Heart right ventricle (tissue), 16 donors: ENCODE measurements around the gene DOCK2. TPM values are rescaled to one million over a fixed set of nuclear protein-coding genes. Genes with fewer than 3 reads are reported as not detected.
A peak's percentile ranks its signal among the peaks of the same experiment; 100 is the strongest.

Experiments
- ATAC-seq, 8 donors: fragments of 200-7000 bp; cut with Tn5 transposase; one replicate each; pipeline ENCODE4 v1.9.1; 2020; ENCODE audit warnings: mild to moderate bottlenecking in 8 of 8, moderate library complexity in 8 of 8, moderate number of reproducible peaks in 1 of 8
- DNase-seq, 2 donors: peaks; one replicate each; pipeline ENCODE4 v3.0.0-alpha.2; 2020
- H3K27ac ChIP-seq, 10 donors: fragments of 200-600 bp; sonication (generic) in 2 of 10; one replicate each; pipeline versions ENCODE4 v1.5.0 to v1.8.0; 2020 to 2022; ENCODE audit warnings: mild to moderate bottlenecking in 3 of 10
- H3K27me3 ChIP-seq, 7 donors: fragments of 200-600 bp; one replicate each; pipeline ENCODE4 v1.8.0; 2021 to 2022; ENCODE audit warnings: mild to moderate bottlenecking in 2 of 7
- H3K36me3 ChIP-seq, 9 donors: fragments of 200-600 bp; sonication (generic) in 1 of 9; one replicate each; pipeline versions ENCODE4 v1.5.0 to v1.8.0; 2020 to 2022; ENCODE audit warnings: mild to moderate bottlenecking in 2 of 9
- H3K4me1 ChIP-seq, 9 donors: fragments of 200-600 bp; sonication (generic) in 1 of 9; one replicate each; pipeline versions ENCODE4 v1.5.0 to v1.8.0; 2020 to 2022; ENCODE audit warnings: mild to moderate bottlenecking in 4 of 9
- H3K4me3 ChIP-seq, 10 donors: fragments of 200-600 bp; sonication (generic) in 2 of 10; one replicate each; pipeline versions ENCODE4 v1.5.0 to v1.8.0; 2020 to 2022; ENCODE audit warnings: mild to moderate bottlenecking in 7 of 10, moderate library complexity in 2 of 10
- H3K9me3 ChIP-seq, 11 donors: fragments of 200-600 bp in 10 of 11; sonication (generic) in 2 of 11; one replicate each; pipeline versions ENCODE4 v1.5.0 to v1.8.0; 2013 to 2022; ENCODE audit warnings: mild to moderate bottlenecking in 2 of 11, control low read depth in 1 of 11, moderate library complexity in 1 of 11
- WGBS, 2 donors: extraction: QIAGEN DNeasy Blood & Tissue Kit; methylation state at CpG; one replicate each; pipeline ENCODE4 v1.1.7; 2013; ENCODE audit warnings: inconsistent platforms in 1 of 2; 5-methylcytosine and 5-hydroxymethylcytosine counted together
- intact Hi-C, 10 donors: fragments of 100-400 bp; cut with DNase I; formaldehyde crosslinking; loops; one replicate each; pipeline versions ENCODE4 v1.11.1 to v1.14.2; 2022
- polyA plus RNA-seq, 2 donors: library from polyadenylated mRNA; stranded (reverse); fragments of 200-250 nt; gene quantifications; one replicate each; pipeline ENCODE4 v1.2.3, GENCODE V29; 2013
- total RNA-seq, 10 donors: library from RNA; stranded (reverse); fragmentation: NEBNext Ultra II Directional in 3 of 10; extraction: Animal tissue kit (Norgen Biotek cat#: 25700) in 3 of 10; gene quantifications; one replicate each; pipeline versions ENCODE4 v1.2.1 to v1.2.4, GENCODE V29; 2021 to 2023
- TF ChIP-seq, protein P1 (sequence below), 9 donors: fragments of 200-600 bp; sonication (generic) in 2 of 9; IDR thresholded peaks; one replicate each; pipeline versions ENCODE4 v1.5.0 to v1.8.0; 2021 to 2022; ENCODE audit warnings: antibody characterized with exemption in 9 of 9, mild to moderate bottlenecking in 5 of 9, moderate library complexity in 1 of 9
- donor health status: Arrhythmogenic right ventricular cardiomyopathy.
- donor health status: ischemic (EF 13 %, LVEDD 7.1; RV severe dilation, severe dysfunction).
- donor health status: healthy with polysubstance abuse.
- donor health status: DM: no; HTN: yes; CAD: no.
- donor health status: DM: no; HTN: no; CAD: no.
- donor health status: ischemic (EF 25% LVEDD 6.9; RV normal size, moderate dysfunction).
- donor health status: ischemic (EF 25% LVEDD 5.7; RV mildly dilated, moderate dysfunction).
- donor health status: healthy.
- donor health status: DM: yes; HTN: yes; CAD: no.
- donor health status: Ischemic cardiomyopathy.
- donor health status: ischemic (EF 35%, LVEDD 5.7; RV mildly dilated, moderate dysfunction).
- donor health status: nonischemic (EF 11% LVEDD 7.7; RV severe dilation, severe dysfunction).
- donor health status: DM: yes; HTN: yes; CAD: no.
- donor health status: PGD.
- donor health status: ischemic (EF 29% LVEDD 5.4; RV normal size, mild dysfunction).
- donor health status: nonischemic (EF 23%, LVEDD 6.1; RV moderate dilation, normal function).

The DOCK2 gene
- total and polyA plus RNA-seq, 12 donors = 1.2 to 24.6 (median 4.2) TPM

- Histone ChIP-seq H3K4me1 (no peaks in the 10 kb centered on the region), H3K9me3 (peaks cover 0 to 33% (median 8%) of the 10 kb centered on the region in 11 donors), H3K27ac (no peak overlapping the region), H3K27me3 (no peaks in the 10 kb centered on the region), H3K36me3 (peaks cover 0 to 13% (median 0%) of the 10 kb centered on the region in 9 donors), H3K4me3 (no peak overlapping the region)
- 82 to 83% methylated on average over 1 of the region's 1 CpG for WGBS, 2 donors
- intact Hi-C loops = no loop called here
- DNase-seq = no peak
- ATAC-seq = peak in 1 of 8 donors; percentile 64
- TF ChIP-seq, protein P1, sequence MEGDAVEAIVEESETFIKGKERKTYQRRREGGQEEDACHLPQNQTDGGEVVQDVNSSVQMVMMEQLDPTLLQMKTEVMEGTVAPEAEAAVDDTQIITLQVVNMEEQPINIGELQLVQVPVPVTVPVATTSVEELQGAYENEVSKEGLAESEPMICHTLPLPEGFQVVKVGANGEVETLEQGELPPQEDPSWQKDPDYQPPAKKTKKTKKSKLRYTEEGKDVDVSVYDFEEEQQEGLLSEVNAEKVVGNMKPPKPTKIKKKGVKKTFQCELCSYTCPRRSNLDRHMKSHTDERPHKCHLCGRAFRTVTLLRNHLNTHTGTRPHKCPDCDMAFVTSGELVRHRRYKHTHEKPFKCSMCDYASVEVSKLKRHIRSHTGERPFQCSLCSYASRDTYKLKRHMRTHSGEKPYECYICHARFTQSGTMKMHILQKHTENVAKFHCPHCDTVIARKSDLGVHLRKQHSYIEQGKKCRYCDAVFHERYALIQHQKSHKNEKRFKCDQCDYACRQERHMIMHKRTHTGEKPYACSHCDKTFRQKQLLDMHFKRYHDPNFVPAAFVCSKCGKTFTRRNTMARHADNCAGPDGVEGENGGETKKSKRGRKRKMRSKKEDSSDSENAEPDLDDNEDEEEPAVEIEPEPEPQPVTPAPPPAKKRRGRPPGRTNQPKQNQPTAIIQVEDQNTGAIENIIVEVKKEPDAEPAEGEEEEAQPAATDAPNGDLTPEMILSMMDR (IDR thresholded peaks at IDR 0.05) = no peak
Measured at GRCh38 chr5:169847519-169847918, 210.4 kb downstream of the DOCK2 start.

DNA sequence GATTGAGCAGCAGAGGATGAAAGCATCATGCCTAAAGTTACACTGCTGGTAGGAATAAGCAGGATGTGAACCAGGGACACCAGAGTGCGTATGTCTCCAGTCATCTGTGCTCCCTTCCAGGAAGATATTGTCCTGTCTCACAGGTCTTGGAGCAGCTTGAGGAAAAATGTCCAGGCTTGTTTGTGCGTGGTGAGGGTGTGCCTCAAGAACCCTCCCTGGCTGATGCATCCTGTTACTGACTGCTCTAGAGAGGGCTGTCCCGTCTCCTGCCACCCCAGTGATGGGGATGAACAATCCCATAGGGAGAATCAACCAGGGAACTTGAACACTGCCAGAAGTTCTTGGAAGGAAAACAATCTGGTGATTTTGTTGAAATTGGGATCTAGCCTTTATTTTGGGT lies 211.2 kb downstream of the DOCK2 start:
- TF ChIP-seq, protein P1 (IDR thresholded peaks at IDR 0.05) = no peak
- no peaks in the 10 kb centered on the region for H3K27me3 ChIP-seq
- H3K9me3 ChIP-seq = peaks cover 0 to 37% (median 8%) of the 10 kb centered on the region in 11 donors
- no peak for ATAC-seq
- H3K4me3 ChIP-seq = no peak overlapping the region
- H3K4me1 ChIP-seq = no peaks in the 10 kb centered on the region
- 61 to 67% methylated on average over 3 of the region's 3 CpGs for WGBS, 2 donors
- intact Hi-C loops = no loop called here
- DNase-seq = no peak
- peaks cover 0 to 5% (median 0%) of the 10 kb centered on the region in 9 donors for H3K36me3 ChIP-seq
- no peak overlapping the region for H3K27ac ChIP-seq

- H3K4me3 ChIP-seq = no peak overlapping the region
- DNase-seq (no peak), ATAC-seq (peak in 2 of 8 donors; percentile 20 to 71)
- intact Hi-C loops = no loop called here
- no peaks in the 10 kb centered on the region for H3K27me3 ChIP-seq
- TF ChIP-seq, protein P1 (IDR thresholded peaks at IDR 0.05) = no peak
- H3K4me1 ChIP-seq = no peaks in the 10 kb centered on the region
- H3K9me3 ChIP-seq = peaks cover 0 to 37% (median 8%) of the 10 kb centered on the region in 11 donors
- WGBS, 2 donors = 56 to 59% methylated on average over 2 of the region's 2 CpGs
- H3K36me3 ChIP-seq = peaks cover 0 to 4% (median 0%) of the 10 kb centered on the region in 9 donors
- no peak overlapping the region for H3K27ac ChIP-seq
Measured at GRCh38 chr5:169848792-169849191, 211.7 kb downstream of the DOCK2 start.

GRCh38 chr5:169850409-169850808 lies 213.3 kb downstream of the DOCK2 start:
- Histone ChIP-seq H3K4me3 (no peak overlapping the region), H3K27ac (no peak overlapping the region), H3K4me1 (no peaks in the 10 kb centered on the region), H3K9me3 (peaks cover 0 to 37% (median 8%) of the 10 kb centered on the region in 11 donors), H3K27me3 (no peaks in the 10 kb centered on the region), H3K36me3 (peaks cover 0 to 4% (median 0%) of the 10 kb centered on the region in 9 donors)
- TF ChIP-seq, protein P1 (IDR thresholded peaks at IDR 0.05) = no peak
- no peak for ATAC-seq
- intact Hi-C loops = no loop called here
- 83 to 99% methylated on average over 2 of the region's 2 CpGs for WGBS, 2 donors
- DNase-seq = no peak
